HG02610 (cell line): ENCODE results near the gene TMEM229A.
"Not testable (repeated sequence)": the region's sequence is repeated elsewhere in the genome, so short reads cannot be mapped to it uniquely, and the experiment has no call there.

ENCODE experiments used
- ATAC-seq: cut with Tn5 transposase; IDR thresholded peaks from one replicate; pipeline ENCODE4 v1.9.1; 2021; ENCODE audit warnings: mild to moderate bottlenecking, moderate library complexity; ENCODE audit not compliant: unreplicated experiment

Gene TMEM229A

DNA sequence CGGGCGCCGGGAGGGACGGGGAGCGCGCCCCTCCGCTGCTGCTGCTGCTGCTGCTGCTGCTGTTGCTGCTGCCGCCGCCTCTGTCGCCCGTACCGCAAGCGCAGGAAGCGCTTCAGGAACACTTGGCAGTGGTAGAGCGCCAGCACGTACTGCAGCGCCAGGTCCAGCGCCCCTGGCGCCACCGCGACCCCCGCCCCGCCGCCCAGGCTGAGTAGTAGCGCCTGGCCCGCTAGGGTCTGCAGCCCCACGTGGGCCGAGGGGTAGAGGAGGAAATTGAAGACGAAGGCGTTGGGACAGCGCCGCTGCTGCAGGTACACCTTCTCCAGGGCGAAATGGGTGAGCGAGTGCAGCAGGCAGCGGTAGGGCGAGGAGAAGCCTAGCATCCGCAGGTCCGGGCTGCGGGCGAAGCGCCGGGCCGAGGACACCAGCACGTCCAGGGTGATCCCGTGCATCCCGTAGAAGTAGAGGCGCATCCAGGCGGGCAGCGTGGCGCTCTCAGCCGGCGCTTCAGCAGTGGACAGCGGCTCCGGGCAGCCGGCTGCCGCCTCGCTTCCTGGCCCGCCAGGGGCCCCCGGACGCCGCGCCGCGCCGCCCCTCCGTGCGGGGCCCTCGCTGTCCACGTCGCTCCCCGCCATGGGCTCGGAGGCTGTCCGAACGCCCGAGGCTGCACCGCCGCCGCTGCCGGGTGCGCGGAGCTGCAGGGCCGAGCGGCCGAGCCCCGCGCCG is at the start of gene TMEM229A:
TSS of gene TMEM229A (minus strand) at position 699 of the 726 bp plus-strand sequence. CDS start at position 635, 64 bp downstream.
- no peak for ATAC-seq

DNA sequence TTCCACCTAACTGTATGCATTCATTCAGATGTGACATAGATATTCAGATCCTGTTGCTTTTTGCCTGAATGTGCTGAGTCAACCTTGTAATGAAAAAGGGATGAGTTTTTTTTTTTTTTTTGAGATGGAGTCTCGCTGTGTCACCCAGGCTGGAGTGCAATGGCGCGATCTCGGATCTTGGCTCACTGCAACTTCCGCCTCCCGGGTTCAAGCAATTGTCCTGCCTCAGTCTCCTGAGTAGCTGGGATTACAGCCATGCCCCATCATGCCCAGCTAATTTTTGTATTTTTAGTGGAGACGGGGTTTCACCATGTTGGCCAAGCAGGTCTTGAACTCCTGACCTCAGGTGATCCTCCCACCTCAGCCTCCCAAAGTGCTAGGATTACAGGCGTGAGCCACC is 49.4 kb upstream of the TMEM229A start:
- ATAC-seq = not testable (repeated sequence)

DNA sequence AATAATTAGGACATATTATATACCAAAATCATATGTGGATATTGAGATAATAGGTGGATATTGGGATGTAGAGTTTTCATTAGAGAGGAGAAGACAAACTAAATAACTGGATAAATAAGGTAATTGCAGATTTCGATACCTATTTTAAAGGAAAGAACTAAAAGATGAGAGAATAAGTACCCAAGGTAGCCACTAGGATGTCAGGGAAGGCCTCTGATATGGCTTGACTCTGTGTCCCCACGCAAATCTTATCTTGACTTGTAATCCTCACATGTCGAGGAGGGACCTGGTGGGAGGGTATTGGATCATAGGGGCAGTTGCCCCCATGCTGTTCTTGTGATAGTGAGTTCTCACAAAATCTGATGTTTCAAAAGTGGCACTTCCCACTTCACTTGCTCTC is 44.7 kb upstream of the TMEM229A start:
- ATAC-seq = no peak

DNA sequence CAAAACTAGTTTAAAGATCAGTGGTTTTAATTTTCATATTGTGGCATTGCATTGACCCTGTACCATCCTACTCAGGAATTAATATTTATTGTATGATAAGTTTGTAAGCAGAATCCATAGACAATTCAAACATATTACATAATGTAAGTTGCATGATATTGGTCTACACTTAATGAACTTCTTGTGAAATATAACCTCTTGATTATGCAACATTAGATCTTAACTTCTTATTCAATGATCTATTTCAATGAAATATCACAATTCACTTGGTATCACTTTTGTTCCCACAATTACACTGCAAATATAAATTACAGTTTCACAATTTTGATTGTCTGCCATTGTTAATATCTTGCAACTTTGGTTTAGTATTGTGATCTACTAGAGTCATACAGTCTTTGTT is 44.0 kb upstream of the TMEM229A start:
- ATAC-seq = no peak

DNA sequence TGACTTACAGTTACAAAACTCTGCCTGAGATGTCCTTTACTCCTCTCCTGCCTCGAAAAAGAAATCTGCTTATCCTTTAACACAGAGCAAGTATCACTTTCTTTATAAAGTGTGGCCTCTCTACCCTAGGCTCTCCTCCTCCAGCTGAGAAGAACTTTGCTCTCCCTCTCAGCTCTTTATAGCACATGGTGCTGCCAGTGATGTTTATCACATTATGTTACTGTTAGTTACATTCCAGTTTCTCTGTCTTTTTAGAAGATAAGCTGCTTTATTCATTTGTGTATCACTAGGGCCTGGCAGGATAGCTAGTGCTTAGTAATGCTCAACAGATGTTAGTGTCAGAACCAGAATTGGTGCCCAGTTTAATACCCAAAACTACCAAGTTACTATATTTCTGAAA is 41.1 kb upstream of the TMEM229A start:
- no peak for ATAC-seq

DNA sequence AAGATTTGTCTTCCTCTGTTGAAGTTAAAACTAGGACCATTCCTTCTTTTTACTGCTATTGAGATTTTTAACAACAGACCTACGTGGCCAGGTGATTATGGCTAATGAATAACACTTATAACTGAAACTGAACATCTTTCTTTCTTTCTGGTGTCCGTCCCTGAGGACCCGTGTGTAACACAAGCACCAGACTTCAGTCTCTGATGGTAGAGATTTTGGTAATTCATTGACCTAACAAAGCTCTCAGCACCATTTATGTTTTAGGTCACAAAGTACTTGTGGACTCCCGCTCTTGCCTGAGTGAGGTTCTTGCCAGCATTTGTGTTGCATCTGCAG is 40.4 kb upstream of the TMEM229A start:
- ATAC-seq = no peak

DNA sequence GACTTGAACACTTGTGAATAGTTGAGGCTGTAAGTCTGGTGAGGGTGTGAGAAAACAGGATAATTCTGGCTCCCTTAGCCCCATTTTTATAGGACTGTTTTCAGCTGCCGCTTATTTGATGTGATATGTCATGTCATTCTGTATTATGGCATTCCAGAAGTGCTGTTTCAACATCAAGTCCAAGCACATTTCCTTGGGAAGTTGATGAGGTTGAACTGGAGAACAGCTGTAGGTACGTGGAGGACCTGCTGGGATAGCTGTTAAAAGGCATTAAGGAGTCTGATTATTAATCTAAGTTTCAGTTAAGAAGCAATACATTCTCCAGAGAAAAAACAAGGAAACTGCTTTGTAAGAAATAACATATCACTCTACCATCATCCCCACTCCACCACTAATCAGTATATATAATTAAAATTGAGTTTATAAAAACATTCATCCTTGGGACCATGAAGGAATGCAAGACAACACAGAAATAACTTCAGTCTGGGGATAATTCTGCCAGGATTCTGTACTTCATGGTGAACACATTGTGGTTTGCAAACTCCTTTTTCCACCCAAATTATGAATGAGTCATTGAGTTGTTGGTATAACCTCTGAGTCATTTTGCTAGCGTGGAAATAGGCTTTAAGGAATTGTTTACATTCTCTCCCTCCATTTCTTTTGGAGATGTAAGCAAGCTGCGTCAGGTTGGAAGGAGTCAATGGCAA is 39.9 kb upstream of the TMEM229A start:
- ATAC-seq = no peak

DNA sequence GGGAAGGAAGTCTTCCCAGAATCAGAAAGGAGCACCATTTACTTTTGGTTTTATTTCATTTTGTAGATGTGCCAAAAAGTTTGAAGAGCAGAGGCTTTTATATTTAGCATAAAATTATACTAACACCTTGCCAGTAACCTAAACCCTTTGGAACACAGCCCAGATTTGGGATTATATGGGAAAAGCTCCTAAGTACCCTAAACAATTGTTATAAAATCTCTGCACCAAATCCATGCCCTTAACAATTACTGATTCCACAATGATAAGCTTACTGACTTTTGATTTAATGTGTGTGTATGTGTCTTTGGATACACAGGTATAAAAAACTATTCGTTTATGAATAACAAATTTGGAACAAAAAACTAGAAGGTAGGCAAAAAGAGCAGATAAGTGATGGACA is 39.0 kb upstream of the TMEM229A start:
- no peak for ATAC-seq

DNA sequence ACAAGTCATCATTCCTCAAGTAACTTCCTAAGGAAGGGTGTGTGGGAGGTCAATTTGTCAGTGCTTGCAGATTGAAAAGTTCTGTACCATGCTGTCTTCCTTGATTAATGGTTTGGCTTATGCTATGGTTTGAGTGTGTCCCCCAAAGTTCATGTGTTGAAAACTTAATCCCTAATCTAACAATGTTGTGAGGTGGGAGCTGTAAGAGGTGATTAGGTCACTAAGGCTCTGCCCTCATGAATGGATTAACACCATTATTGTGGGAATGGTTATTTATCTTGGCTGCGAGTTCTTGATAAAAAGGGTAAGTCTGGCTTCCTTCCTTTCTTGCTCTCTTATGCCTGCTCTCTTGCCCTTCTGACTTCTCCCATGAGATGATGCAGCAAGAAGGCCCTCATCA is 29.3 kb upstream of the TMEM229A start:
- no peak for ATAC-seq

DNA sequence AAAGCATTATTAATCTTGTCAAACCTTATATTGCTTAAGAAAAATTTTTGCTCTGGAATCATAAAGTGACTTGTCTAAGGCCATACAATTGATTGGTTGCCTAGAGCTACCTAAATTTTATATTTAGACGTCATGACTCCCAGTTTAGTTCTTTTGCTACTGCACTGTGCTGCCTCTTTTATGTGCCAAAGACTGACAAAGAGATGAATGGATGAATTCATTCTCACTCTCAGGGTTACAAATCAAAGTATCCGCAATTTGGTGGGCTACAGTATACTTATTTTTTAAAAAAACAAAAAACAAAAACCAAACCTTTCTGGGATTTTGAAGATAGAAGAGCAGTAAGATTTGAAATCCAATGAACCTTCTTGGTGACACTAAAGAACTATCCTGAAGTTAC is 27.7 kb upstream of the TMEM229A start:
- no peak for ATAC-seq

DNA sequence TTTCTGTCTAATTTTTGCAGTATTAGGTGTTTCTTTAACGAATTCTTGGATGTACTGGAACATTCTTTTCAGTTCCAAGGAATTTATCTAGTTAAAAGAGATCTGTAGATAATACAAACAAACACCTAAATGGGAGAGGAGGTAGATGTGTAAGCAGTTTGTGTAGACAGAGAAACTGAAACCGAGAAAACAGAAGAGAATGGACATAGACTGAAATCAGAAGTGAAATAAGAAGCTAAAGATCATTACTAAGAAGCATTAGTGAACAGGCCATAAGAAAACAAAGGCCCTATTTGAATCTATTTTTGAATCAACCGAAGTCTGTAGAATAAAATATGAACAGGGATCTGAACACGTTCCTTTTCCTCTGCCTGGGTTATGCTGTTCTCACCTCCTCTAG is 26.5 kb upstream of the TMEM229A start:
- ATAC-seq = peak; percentile 99

DNA sequence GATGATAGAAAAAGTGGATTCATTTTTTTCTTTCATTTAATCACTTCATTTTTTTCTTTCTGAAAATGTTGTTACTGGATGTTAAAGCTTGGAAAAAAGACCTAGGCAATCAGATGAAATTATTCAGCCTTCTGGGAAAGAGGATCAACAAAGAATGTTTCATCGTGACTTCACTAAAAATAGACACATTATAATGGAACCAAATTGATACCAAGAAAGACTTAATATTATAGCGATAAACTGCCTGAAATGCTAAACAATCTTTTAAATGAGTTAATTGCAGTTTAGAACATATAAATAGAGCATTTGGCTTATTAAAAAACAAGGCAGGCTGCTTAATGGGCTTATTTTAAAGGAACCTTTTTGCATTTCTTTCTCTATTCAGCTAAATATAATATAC is 25.6 kb upstream of the TMEM229A start:
- ATAC-seq = no peak

DNA sequence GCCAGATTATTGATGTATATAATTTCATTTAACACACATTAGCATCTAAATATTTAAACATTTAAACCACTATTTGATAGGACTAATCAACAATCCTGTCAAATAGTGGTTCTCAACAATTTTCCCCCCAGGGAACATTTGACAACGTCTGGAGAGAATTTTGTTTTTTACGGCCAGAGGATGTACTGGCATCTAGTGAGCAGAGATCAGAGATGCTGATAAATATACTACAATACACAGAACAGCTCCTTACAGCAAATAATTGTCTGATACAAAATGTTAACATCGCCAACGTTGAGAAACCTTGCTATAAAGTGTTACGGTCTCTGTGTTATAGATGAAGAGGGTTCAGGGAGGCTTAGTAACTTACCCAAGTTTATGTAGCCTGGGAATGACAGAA is 25.0 kb upstream of the TMEM229A start:
- no peak for ATAC-seq

DNA sequence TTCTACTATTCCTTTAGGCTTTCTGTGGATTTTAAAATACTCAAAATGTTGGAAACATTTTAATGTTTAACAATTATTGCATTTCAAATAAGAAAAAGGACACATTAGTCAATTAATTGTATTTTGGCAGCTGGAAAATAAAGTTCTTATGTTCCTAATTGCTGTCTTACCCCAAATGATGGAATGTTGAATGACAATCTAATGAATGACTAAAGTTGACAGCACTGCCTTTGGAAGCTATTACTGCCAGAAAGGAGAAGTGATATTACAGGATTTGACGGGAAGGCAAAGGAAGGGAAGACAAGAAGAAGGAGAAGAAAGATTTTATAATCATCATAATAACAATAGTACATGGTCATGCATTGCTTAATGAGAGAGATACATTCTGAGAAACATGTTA is 23.4 kb upstream of the TMEM229A start:
- ATAC-seq = no peak

DNA sequence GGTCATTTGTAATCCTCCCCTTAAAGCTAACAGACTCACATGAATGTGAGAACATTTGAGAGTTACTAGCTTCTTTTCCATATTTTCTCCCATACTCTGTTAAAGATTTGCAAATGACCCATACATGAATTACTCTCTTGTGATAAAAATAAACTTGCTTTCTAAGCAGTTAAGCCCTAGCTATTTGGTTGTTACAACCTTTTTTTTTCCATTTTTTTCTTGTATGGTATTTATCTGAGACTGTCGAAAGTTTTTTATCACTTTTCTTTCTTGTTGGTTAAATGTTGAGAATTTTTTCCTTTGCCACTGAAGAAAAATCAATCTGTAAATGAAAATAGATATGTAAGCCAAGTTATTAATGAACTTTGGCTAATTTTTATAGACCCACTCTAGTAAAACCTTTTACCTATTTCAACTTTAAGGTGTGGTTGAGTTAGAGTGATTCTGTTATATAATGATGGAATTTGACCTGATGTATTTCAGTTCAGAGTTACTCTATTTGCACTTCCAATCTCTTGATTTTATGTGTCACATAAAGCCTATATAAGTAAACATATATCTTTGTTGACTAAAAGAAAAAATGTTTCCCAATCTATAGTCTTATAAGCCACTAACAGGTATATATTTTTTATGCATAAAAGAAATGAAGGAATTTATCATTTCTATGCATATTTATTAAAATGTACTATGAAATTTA is 19.0 kb upstream of the TMEM229A start:
- ATAC-seq = no peak

DNA sequence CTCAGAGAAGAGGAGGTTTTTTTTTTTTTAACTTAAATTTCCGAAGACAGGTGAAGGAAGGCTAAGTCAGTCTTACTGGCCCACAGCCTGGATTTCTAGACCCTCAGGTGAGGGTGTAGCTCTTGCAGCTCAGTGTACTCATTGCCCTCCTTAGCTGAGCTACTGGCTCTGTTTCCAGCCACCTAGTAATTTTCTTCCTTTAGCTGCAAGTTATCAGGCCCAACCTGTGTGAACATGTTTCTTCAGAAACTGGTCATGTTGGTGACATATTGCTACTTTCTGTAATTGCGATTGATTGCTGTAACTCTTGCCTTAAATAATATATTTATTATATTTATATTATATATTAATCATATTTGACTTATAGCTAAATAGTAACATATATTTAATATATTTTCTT is 10.0 kb upstream of the TMEM229A start:
- no peak for ATAC-seq

DNA sequence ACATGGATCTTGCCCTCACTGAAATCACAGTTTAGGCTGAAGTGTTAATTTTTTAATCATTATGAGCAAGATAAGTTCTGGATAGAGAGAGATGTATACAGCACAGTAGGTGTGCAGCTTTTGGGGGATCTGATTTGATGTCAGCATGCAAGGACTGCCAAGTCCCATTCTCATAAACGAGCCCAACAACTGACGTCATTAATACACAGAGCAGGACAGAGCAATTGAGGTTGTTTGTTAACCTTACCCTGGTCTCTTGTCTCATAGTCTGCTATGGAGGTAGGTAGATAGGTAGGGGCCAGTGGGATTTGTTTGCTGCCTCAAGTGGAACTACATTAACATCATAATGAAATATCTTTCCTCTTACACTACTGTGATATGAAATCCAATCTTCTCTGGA is 8.6 kb upstream of the TMEM229A start:
- no peak for ATAC-seq

DNA sequence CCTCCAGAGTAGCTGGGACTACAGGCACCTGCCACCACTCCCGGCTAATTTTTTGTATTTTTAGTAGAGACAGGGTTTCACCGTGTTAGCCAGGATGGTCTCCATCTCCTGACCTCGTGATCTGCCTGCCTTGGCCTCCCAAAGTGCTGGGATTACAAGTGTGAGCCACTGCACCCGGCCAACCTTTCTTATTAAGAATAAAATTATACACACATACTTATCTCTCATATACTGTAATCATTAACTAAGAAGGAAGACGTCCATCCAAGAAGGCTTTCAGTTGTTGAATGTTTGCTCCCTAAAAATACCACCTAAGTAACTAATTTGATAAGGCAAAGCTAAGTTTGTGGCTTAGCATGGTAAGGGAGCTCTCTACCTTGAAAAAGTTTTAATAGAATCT is 5.0 kb upstream of the TMEM229A start:
- ATAC-seq = not testable (repeated sequence)

DNA sequence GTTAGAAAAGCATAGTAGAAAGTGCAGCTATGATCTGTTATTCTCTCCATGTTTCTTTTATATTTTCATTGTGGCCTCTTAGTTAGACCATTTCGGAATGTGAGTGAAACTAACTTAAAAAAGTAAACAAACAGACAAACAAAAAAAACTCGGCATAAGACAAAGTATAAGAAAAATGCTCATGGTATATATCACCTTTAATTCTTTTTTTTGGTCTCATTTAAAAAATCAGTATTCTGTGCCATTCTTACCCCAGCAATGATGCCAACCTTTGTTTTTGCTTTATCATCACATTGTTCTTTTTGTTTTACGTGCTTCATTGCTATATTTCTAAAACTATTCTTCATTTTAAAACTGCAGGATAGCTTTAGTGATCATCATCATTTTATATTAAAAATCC is 2.8 kb upstream of the TMEM229A start:
- no peak for ATAC-seq

DNA sequence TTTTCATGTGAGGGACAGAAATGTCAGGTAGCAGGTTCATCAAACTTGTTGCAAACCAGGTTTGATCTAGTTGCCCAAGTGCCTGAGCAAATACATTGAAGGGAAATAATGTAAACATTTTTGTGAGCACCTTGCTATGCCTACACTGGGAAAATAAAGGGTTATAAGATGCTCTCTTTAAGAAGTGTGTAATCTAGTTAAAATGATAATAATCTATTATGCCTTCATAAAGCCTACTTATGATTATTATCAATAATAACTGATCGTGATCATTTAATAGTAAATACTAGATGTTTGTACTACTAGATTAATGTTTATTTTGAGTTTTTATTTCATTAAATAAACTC is 1.9 kb upstream of the TMEM229A start:
- ATAC-seq = no peak

DNA sequence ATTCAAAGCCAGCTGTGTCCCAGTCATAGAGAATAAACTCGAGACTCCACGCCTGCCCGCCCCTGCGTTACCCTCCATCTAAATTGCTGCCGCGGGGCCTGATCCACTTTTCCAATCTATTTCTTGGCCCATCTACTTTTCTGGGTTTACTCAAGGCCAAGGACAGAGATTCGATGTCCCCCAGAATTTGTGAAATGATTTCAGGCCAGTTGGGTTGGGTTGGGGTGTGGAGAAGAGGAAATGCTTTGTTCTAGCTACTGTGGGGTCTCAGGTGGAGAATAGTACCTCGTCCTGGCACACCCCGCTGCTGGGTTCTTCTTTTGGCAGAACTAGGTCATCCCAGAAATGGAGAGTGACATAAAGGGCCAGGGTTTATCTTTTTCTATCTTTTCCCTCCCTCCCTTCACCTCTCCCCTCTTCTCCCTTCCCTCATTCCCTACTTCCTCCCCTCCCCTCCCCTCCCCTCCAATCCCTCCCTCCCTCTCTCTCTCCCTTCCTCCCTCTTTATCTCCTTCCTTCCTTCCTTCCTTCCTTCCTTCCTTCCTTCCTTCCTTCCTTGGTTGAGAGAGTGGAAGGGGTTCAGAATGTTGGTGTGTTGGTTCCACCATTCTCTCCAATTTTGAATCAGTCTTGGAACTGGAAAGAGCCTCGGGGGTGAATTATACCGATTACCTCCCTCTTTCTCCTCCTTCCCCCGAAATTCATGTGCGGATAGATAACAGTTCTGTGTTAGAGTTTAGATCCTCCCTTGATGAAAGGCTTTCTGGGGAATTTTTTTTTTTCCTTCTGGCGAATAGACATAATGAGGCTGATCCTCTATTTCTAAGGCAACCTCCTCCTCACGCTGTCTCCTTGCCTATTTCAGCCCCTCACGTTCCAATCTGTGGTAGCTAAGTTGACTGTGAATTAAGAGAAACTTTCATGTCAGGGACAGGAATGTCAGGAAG is 1.2 kb upstream of the TMEM229A start:
- no peak for ATAC-seq
